Activated CD4-positive, alpha-beta memory T cell treated with anti-CD3 and anti-CD28 coated beads, Interleukin-2, amount 10 ng/mL, durations not matched to agents 7 days and 5 days (primary cell): ENCODE measurements around the gene TNNI3K. TPM values are rescaled to one million over a fixed set of nuclear protein-coding genes. Genes with fewer than 3 reads are reported as not detected.

Experiments used
- CTCF ChIA-PET: fragments of 350-600 bp; sonication (Branson Sonifier 250); formaldehyde crosslinking; loops from one replicate; lab custom pipeline; 2021; ENCODE audit warnings: antibody characterized with exemption, inconsistent platforms; lab: Charles Lee
- POLR2A ChIA-PET: fragments of 350-600 bp; sonication (Branson Sonifier 250); formaldehyde crosslinking; loops from one replicate; lab custom pipeline; 2021; ENCODE audit warnings: antibody characterized with exemption; lab: Charles Lee
- DNase-seq: peaks from one replicate; pipeline ENCODE4 v3.0.0-alpha.2; 2020
- H3K27ac Mint-ChIP-seq: one replicate; pipeline ENCODE4 v1.8.0; 2021; ENCODE audit warnings: mild to moderate bottlenecking, mixed read lengths
- H3K27me3 Mint-ChIP-seq: one replicate; pipeline ENCODE4 v1.8.0; 2021; ENCODE audit warnings: mixed read lengths
- H3K36me3 Mint-ChIP-seq: one replicate; pipeline ENCODE4 v1.8.0; 2021; ENCODE audit warnings: low read depth, mixed read lengths
- H3K4me1 Mint-ChIP-seq: one replicate; pipeline ENCODE4 v1.8.0; 2021; ENCODE audit warnings: mixed read lengths
- H3K4me3 Mint-ChIP-seq: one replicate; pipeline ENCODE4 v1.8.0; 2021; ENCODE audit warnings: mild to moderate bottlenecking, mixed read lengths
- H3K9me3 Mint-ChIP-seq: one replicate; pipeline ENCODE4 v1.8.0; 2021; ENCODE audit warnings: mixed read lengths
- total RNA-seq, 2 experiments: library from RNA; stranded (reverse); gene quantifications; one replicate each; pipeline ENCODE4 v1.2.3, GENCODE V29; 2021

Gene TNNI3K
- under 1 TPM in 1 of 2 experiments, not detected in 1; 0.43 TPM for total RNA-seq

DNA sequence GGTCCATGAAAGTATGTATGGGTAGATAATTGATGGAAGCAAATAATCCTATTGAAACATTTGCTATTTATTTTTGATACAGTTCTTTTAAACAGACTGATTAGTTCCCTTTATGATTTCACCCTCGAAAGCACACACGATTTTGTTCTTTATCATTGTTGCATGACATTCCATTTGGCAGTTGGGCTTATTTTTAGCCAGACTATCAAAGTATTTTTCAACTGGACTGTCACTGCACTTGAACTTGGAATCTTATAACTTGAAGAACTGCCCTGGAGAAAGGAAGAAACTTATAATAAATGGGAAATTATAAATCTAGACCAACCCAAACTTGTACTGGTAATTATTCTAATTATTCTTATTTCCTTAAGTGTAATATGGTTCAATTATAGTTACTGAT is at the start of gene TNNI3K:
TSS of gene TNNI3K (plus strand) at position 235 of the 400 bp plus-strand sequence. CDS start at position 300, 65 bp downstream.
- no peaks in the 10 kb centered on the region for H3K36me3 Mint-ChIP-seq
- H3K4me3 Mint-ChIP-seq: no peak within 1 kb of the TSS
- H3K9me3 Mint-ChIP-seq: no peaks in the 10 kb centered on the region
- CTCF ChIA-PET: no interaction called here
- no peak for DNase-seq
- POLR2A ChIA-PET: no interaction called here
- no peaks in the 10 kb centered on the region for H3K4me1 Mint-ChIP-seq
- H3K27me3 Mint-ChIP-seq: no peaks in the 10 kb centered on the region
- no peak within 1 kb of the TSS for H3K27ac Mint-ChIP-seq

DNA sequence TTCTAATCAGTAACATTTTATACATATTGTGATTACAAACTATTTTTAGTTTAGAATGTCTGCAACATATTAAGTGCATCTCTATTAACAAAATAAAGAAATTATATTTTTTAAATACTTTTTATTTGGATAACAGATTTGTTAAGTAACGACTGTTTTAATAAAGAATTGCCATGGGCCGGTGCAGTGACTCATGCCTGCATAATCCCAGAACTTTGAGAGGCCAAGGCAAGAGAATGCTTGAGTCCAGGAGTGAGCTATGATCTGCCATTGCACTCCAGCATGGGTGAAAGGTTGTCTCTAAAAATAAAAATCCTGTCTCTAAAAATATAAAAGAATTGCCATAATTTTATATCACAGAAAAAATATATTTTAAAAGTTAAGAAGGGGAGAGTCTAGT is 41.3 kb upstream of the TNNI3K start:
- Mint-ChIP-seq H3K36me3 (no peaks in the 10 kb centered on the region), H3K27me3 (no peaks in the 10 kb centered on the region), H3K4me3 (no peak overlapping the region), H3K9me3 (no peaks in the 10 kb centered on the region), H3K4me1 (peaks cover 11% of the 10 kb centered on the region), H3K27ac (no peak overlapping the region)
- CTCF ChIA-PET: no interaction called here
- DNase-seq: no peak
- POLR2A ChIA-PET: no interaction called here

DNA sequence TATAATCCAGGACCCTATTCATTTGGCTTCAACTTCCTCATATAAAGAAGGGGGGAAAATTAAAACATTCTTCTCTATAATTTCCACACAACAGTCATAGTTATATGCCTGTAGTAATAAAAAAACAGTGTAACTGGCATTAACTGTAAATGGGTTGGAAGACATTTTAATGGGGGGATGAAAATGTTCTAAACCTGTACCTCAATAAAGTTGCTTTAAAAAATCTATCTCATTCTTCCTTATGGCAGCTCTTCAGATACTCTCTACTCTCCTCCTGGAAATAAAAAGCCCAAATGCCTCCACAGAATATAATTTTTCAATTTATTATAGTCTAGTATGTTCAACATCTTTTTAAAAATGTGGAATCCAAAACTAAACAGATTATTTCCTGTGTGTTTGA is 39.8 kb upstream of the TNNI3K start:
- no peak overlapping the region for H3K27ac Mint-ChIP-seq
- H3K9me3 Mint-ChIP-seq: no peaks in the 10 kb centered on the region
- POLR2A ChIA-PET: no interaction called here
- CTCF ChIA-PET: no interaction called here
- no peaks in the 10 kb centered on the region for H3K36me3 Mint-ChIP-seq
- no peaks in the 10 kb centered on the region for H3K27me3 Mint-ChIP-seq
- no peak overlapping the region for H3K4me3 Mint-ChIP-seq
- H3K4me1 Mint-ChIP-seq: peaks cover 15% of the 10 kb centered on the region
- no peak for DNase-seq

- Mint-ChIP-seq H3K36me3 (peaks cover 9% of the 10 kb centered on the region), H3K4me1 (peaks cover 15% of the 10 kb centered on the region), H3K27ac (peak overlapping the region; percentile 72), H3K27me3 (no peaks in the 10 kb centered on the region), H3K4me3 (peak overlapping the region; percentile 74), H3K9me3 (no peaks in the 10 kb centered on the region)
- ChIA-PET CTCF (no interaction called here), POLR2A (interaction anchor here (2.1 kb wide), 1 partner anchor 536 kb away, joined by 11 read pairs; the partner anchor contains the start of genes CRYZ and TYW3)
- DNase-seq: no peak
Measured at GRCh38 chr1:74197255-74197654, 37.9 kb upstream of the TNNI3K start.

DNA sequence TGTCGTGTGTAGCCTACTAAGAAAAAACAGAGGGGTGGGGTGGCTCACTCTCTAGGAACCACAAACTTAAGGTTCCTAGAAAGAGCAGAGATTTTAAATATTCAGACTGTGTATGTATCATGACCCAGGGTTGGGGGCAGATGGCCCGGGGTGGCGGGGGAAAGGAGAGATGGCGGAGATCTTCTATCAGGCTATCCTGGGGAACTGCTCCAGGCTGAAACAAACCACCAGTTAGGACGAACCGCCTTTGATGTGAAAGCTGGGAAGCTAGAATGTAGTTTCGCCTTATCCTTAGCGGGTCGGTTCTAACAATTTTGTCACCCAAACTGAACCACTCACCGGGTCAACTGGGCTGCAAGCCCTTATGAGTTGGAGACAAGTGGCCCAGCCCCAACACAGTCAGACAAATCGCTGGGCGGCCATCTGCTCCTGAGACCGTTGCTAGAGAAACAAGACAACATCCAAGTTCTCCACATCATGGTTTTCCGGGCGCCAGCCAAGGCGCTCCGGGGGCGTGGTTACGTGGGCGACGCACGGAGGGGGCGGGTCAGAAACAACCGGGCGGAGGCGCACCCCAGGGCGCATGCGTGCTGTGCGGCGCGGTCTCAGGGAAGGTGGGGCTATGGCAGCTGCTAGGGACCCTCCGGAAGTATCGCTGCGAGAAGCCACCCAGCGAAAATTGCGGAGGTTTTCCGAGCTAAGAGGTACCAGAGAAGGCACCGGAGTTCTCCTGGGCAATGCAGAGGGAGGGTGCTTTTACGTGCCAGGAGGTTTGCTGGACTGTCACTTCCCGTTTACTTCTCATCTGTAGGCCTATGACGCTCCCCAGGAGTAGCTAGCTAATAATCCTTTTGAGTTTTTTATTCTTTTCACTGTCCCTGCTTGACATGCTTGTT is 37.3 kb upstream of the TNNI3K start, which contains the start of the genes FPGT and LRRIQ3:
TSS of gene FPGT (plus strand) at position 586 of the 896 bp plus-strand sequence. CDS start at position 623, 37 bp downstream.
TSS of gene LRRIQ3 (minus strand) at position 520 of the 896 bp plus-strand sequence. CDS start 14,492 bp downstream, outside the sequence.
- Mint-ChIP-seq H3K27ac (peak within 1 kb of the TSS; percentile 72), H3K9me3 (no peaks in the 10 kb centered on the region), H3K4me1 (peaks cover 15% of the 10 kb centered on the region), H3K36me3 (peaks cover 9% of the 10 kb centered on the region), H3K27me3 (no peaks in the 10 kb centered on the region), H3K4me3 (peak within 1 kb of the TSS; percentile 74)
- DNase-seq: peak; percentile 96
- CTCF ChIA-PET: interaction anchor here (1.6 kb wide), 1 partner anchor 535 kb away, joined by 6 read pairs; the partner anchor contains the start of genes CRYZ and TYW3
- POLR2A ChIA-PET: interaction anchor here (1.1 to 2.1 kb wide), 2 partner anchors 32 to 535 kb away, joined by 3 to 11 read pairs; partner anchors contain the start of genes CRYZ and TYW3

GRCh38 chr1:74199504-74199903 is 35.7 kb upstream of the TNNI3K start:
- POLR2A ChIA-PET: no interaction called here
- no peaks in the 10 kb centered on the region for H3K27me3 Mint-ChIP-seq
- peaks cover 15% of the 10 kb centered on the region for H3K4me1 Mint-ChIP-seq
- no peak for DNase-seq
- CTCF ChIA-PET: no interaction called here
- no peak overlapping the region for H3K27ac Mint-ChIP-seq
- H3K4me3 Mint-ChIP-seq: peak overlapping the region; percentile 74
- no peaks in the 10 kb centered on the region for H3K9me3 Mint-ChIP-seq
- peaks cover 11% of the 10 kb centered on the region for H3K36me3 Mint-ChIP-seq

- Mint-ChIP-seq H3K27me3 (no peaks in the 10 kb centered on the region), H3K27ac (no peak overlapping the region), H3K4me3 (no peak overlapping the region), H3K4me1 (no peaks in the 10 kb centered on the region), H3K36me3 (peaks cover 14% of the 10 kb centered on the region), H3K9me3 (no peaks in the 10 kb centered on the region)
- POLR2A ChIA-PET: no interaction called here
- CTCF ChIA-PET: interaction anchor here (0.6 kb wide), 1 partner anchor 1477 kb away, joined by 4 read pairs; no protein-coding TSS in a partner anchor
- DNase-seq: no peak
Measured at GRCh38 chr1:74205266-74205665, 29.9 kb upstream of the TNNI3K start.

DNA sequence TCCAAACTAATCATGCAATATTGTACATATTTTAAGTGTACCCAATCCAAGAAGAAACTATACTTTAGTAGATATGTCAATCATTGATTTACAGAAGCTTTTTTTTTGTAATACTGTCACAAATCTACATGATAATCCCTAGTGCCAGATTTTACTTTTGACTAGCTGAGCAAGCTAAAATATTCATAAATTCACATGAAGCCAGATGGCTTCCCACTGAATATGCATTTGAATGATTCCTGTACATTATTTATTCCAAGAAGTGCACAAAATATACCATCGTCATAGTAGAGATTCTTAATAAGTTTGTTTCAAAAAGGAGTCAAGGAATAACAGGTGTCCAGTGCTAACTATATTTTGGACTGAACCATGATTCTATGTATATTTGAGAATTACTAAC is 20.0 kb upstream of the TNNI3K start:
- Mint-ChIP-seq H3K27me3 (no peaks in the 10 kb centered on the region), H3K4me1 (no peaks in the 10 kb centered on the region), H3K4me3 (no peak overlapping the region), H3K36me3 (no peaks in the 10 kb centered on the region), H3K9me3 (peaks cover 2% of the 10 kb centered on the region), H3K27ac (no peak overlapping the region)
- ChIA-PET CTCF (no interaction called here), POLR2A (no interaction called here)
- no peak for DNase-seq

- Mint-ChIP-seq H3K9me3 (peaks cover 12% of the 10 kb centered on the region), H3K4me1 (no peaks in the 10 kb centered on the region), H3K27ac (no peak overlapping the region), H3K36me3 (no peaks in the 10 kb centered on the region), H3K27me3 (no peaks in the 10 kb centered on the region), H3K4me3 (no peak overlapping the region)
- CTCF ChIA-PET: no interaction called here
- POLR2A ChIA-PET: no interaction called here
- DNase-seq: no peak
Measured at GRCh38 chr1:74222701-74223100, 12.5 kb upstream of the TNNI3K start.

GRCh38 chr1:74223453-74223852 is 11.7 kb upstream of the TNNI3K start:
- no peak for DNase-seq
- Mint-ChIP-seq H3K27me3 (no peaks in the 10 kb centered on the region), H3K4me3 (no peak overlapping the region), H3K36me3 (no peaks in the 10 kb centered on the region), H3K4me1 (no peaks in the 10 kb centered on the region), H3K27ac (no peak overlapping the region), H3K9me3 (peaks cover 12% of the 10 kb centered on the region)
- CTCF ChIA-PET: no interaction called here
- POLR2A ChIA-PET: no interaction called here

DNA sequence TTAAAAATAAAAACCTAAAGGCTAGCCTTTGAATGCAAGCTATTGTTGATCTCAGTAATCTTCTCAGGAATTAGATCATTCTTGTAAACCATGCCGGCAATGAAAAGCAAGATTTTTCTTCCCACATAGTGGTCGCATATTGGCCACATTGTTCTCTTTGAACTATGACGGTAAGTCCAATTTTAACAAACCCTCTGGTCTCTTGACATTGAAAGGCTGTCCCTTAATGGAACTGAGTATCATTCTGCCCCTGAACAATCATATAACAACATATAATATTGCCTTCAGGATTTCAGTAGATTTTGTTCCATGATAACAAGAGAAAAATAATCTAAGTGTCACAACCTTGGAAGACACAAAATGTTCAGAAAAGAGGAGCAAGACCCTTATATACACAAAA is 1.3 kb downstream of the TNNI3K start:
- H3K27ac Mint-ChIP-seq: no peak overlapping the region
- DNase-seq: no peak
- CTCF ChIA-PET: no interaction called here
- POLR2A ChIA-PET: no interaction called here
- H3K36me3 Mint-ChIP-seq: no peaks in the 10 kb centered on the region
- H3K9me3 Mint-ChIP-seq: no peaks in the 10 kb centered on the region
- H3K4me1 Mint-ChIP-seq: no peaks in the 10 kb centered on the region
- H3K4me3 Mint-ChIP-seq: no peak overlapping the region
- H3K27me3 Mint-ChIP-seq: no peaks in the 10 kb centered on the region

- Mint-ChIP-seq H3K4me3 (no peak overlapping the region), H3K36me3 (no peaks in the 10 kb centered on the region), H3K4me1 (no peaks in the 10 kb centered on the region), H3K27ac (no peak overlapping the region), H3K9me3 (no peaks in the 10 kb centered on the region), H3K27me3 (no peaks in the 10 kb centered on the region)
- no peak for DNase-seq
- ChIA-PET CTCF (no interaction called here), POLR2A (no interaction called here)
Measured at GRCh38 chr1:74237035-74237434, 1.8 kb downstream of the TNNI3K start.

- H3K27me3 Mint-ChIP-seq: no peaks in the 10 kb centered on the region
- H3K36me3 Mint-ChIP-seq: no peaks in the 10 kb centered on the region
- no peaks in the 10 kb centered on the region for H3K9me3 Mint-ChIP-seq
- no peak overlapping the region for H3K27ac Mint-ChIP-seq
- ChIA-PET POLR2A (no interaction called here), CTCF (no interaction called here)
- H3K4me3 Mint-ChIP-seq: no peak overlapping the region
- DNase-seq: no peak
- no peaks in the 10 kb centered on the region for H3K4me1 Mint-ChIP-seq
Measured at GRCh38 chr1:74237787-74238186, 2.6 kb downstream of the TNNI3K start.
